H9 (cell line): ENCODE results near the gene TMEM108. TPM values are rescaled to one million over a fixed set of nuclear protein-coding genes. Genes with fewer than 3 reads are reported as not detected.

ENCODE experiments used
- DNase-seq: peaks from one replicate; pipeline ENCODE4 v3.0.0-alpha.2; 2017
- H2AFZ ChIP-seq: one replicate; pipeline ENCODE4 v1.6.1; 2013; ENCODE audit warnings: mild to moderate bottlenecking, low read length, control low read depth, moderate library complexity
- H2AK5ac ChIP-seq: 2 replicates; pipeline ENCODE4 v1.6.1; 2013; ENCODE audit warnings: low read length, control low read depth, mixed read lengths; ENCODE audit not compliant: insufficient read length
- H2BK120ac ChIP-seq: one replicate; pipeline ENCODE4 v1.6.1; 2013; ENCODE audit warnings: low read depth, mild to moderate bottlenecking, low read length, control low read depth, inconsistent platforms; ENCODE audit not compliant: poor library complexity, severe bottlenecking
- H2BK12ac ChIP-seq: 2 replicates; pipeline ENCODE4 v1.6.1; 2013; ENCODE audit warnings: low read length, control low read depth, mixed read lengths, low read depth; ENCODE audit not compliant: insufficient read length
- H2BK15ac ChIP-seq: 2 replicates; pipeline ENCODE4 v1.6.1; 2013; ENCODE audit warnings: low read depth, low read length, control low read depth
- H2BK20ac ChIP-seq: one replicate; pipeline ENCODE4 v1.6.1; 2013; ENCODE audit warnings: low read depth, mild to moderate bottlenecking, low read length, control low read depth, inconsistent platforms; ENCODE audit not compliant: poor library complexity, severe bottlenecking
- H2BK5ac ChIP-seq: 2 replicates; pipeline ENCODE4 v1.6.1; 2013; ENCODE audit warnings: low read length, control low read depth, mixed read lengths; ENCODE audit not compliant: insufficient read length
- H3K14ac ChIP-seq: 2 replicates; pipeline ENCODE4 v1.6.1; 2013; ENCODE audit warnings: low read length, control low read depth; ENCODE audit not compliant: insufficient read depth
- H3K18ac ChIP-seq: 2 replicates; pipeline ENCODE4 v1.6.1; 2013; ENCODE audit warnings: low read depth, mild to moderate bottlenecking, mixed read lengths, low read length, control low read depth; ENCODE audit not compliant: insufficient read length
- H3K23ac ChIP-seq: 2 replicates; pipeline ENCODE4 v1.6.1; 2013; ENCODE audit warnings: low read length, control low read depth, mixed read lengths, low read depth; ENCODE audit not compliant: insufficient read length
- H3K23me2 ChIP-seq: 2 replicates; pipeline ENCODE4 v1.6.1; 2013; ENCODE audit warnings: low read depth, mild to moderate bottlenecking, mixed read lengths, low read length, control low read depth; ENCODE audit not compliant: insufficient read length, poor library complexity, severe bottlenecking
- H3K27ac ChIP-seq: 2 replicates; pipeline ENCODE4 v1.5.1; 2013; ENCODE audit warnings: low read length, control low read depth, mixed read lengths, low read depth; ENCODE audit not compliant: insufficient read length
- H3K27me3 ChIP-seq: 2 replicates; pipeline ENCODE4 v1.6.1; 2013; ENCODE audit warnings: low read length, control low read depth, inconsistent platforms; ENCODE audit not compliant: insufficient read depth
- H3K4ac ChIP-seq: 2 replicates; pipeline ENCODE4 v1.6.1; 2013; ENCODE audit warnings: low read depth, mild to moderate bottlenecking, control low read depth, inconsistent platforms, low read length, moderate library complexity
- H3K4me1 ChIP-seq: 2 replicates; pipeline ENCODE4 v1.6.1; 2013; ENCODE audit warnings: low read length, control low read depth, inconsistent platforms; ENCODE audit not compliant: insufficient read depth
- H3K4me2 ChIP-seq: 2 replicates; pipeline ENCODE4 v1.6.1; 2013; ENCODE audit warnings: low read length, control low read depth, mixed read lengths; ENCODE audit not compliant: insufficient read length, insufficient read depth
- H3K56ac ChIP-seq: 2 replicates; pipeline ENCODE4 v1.6.1; 2013; ENCODE audit warnings: low read depth, mild to moderate bottlenecking, mixed read lengths, low read length, control low read depth; ENCODE audit not compliant: insufficient read length
- H3K79me1 ChIP-seq: 2 replicates; pipeline ENCODE4 v1.6.1; 2013; ENCODE audit warnings: low read depth, mild to moderate bottlenecking, moderate library complexity, low read length, control low read depth, inconsistent platforms; ENCODE audit not compliant: insufficient read depth, poor library complexity, severe bottlenecking
- H3K79me2 ChIP-seq: 2 replicates; pipeline ENCODE4 v1.6.1; 2013; ENCODE audit warnings: low read length, control low read depth, inconsistent platforms; ENCODE audit not compliant: insufficient read depth
- H3K9ac ChIP-seq: 2 replicates; pipeline ENCODE4 v1.6.1; 2013; ENCODE audit warnings: low read length, control low read depth, mixed read lengths; ENCODE audit not compliant: insufficient read length; ENCODE audit errors: extremely low read depth
- H3K9me3 ChIP-seq: one replicate; pipeline ENCODE4 v1.6.1; 2013; ENCODE audit warnings: low read depth, low read length, inconsistent platforms; ENCODE audit not compliant: control insufficient read depth
- H3T11ph ChIP-seq: one replicate; pipeline ENCODE4 v1.6.1; 2013; ENCODE audit warnings: mild to moderate bottlenecking, low read length, control low read depth, inconsistent platforms
- H4K20me1 ChIP-seq: one replicate; pipeline ENCODE4 v1.6.1; 2013; ENCODE audit not compliant: control insufficient read depth, insufficient read length, insufficient read depth
- H4K5ac ChIP-seq: 2 replicates; pipeline ENCODE4 v1.6.1; 2013; ENCODE audit warnings: low read depth, mild to moderate bottlenecking, mixed read lengths, low read length, control low read depth; ENCODE audit not compliant: insufficient read length
- H4K8ac ChIP-seq: replicated peaks from 2 replicates; pipeline ENCODE4 v1.6.1; 2013; ENCODE audit warnings: low read length, control low read depth, mixed read lengths, low read depth; ENCODE audit not compliant: insufficient read length
- H4K91ac ChIP-seq: 2 replicates; pipeline ENCODE4 v1.6.1; 2013; ENCODE audit warnings: low read depth, mild to moderate bottlenecking, moderate library complexity, mixed read lengths, low read length, control low read depth; ENCODE audit not compliant: insufficient read length
- H3K27ac Mint-ChIP-seq, 3 experiments: 2 replicates in 2 of 3; 3 replicates in 1 of 3; pipeline ENCODE4 v1.8.0; 2020 to 2021; ENCODE audit warnings: mixed read lengths in 3 of 3, mild to moderate bottlenecking in 1 of 3, moderate library complexity in 1 of 3
- H3K27me3 Mint-ChIP-seq: 2 replicates; pipeline ENCODE4 v1.8.0; 2021; ENCODE audit warnings: low read depth, mild to moderate bottlenecking, moderate library complexity, mixed read lengths
- H3K36me3 Mint-ChIP-seq, 3 experiments: 2 replicates in 2 of 3; 3 replicates in 1 of 3; pipeline ENCODE4 v1.8.0; 2020 to 2021; ENCODE audit warnings: low read depth in 3 of 3, mixed read lengths in 3 of 3; ENCODE audit not compliant: insufficient read depth in 1 of 3
- H3K4me1 Mint-ChIP-seq, 2 experiments: 2 replicates each; pipeline ENCODE4 v1.8.0; 2020; ENCODE audit warnings: mixed read lengths in 2 of 2
- H3K4me3 Mint-ChIP-seq, 2 experiments: 2 replicates in 1 of 2; 3 replicates in 1 of 2; pipeline ENCODE4 v1.8.0; 2020 to 2021; ENCODE audit warnings: mild to moderate bottlenecking in 2 of 2, mixed read lengths in 2 of 2, moderate library complexity in 1 of 2
- H3K9me3 Mint-ChIP-seq, 2 experiments: 2 replicates in 1 of 2; 3 replicates in 1 of 2; pipeline ENCODE4 v1.8.0; 2020; ENCODE audit warnings: mild to moderate bottlenecking in 2 of 2, mixed read lengths in 2 of 2, moderate library complexity in 1 of 2
- CTCF ChIP-seq: fragments of 200-600 bp; sonication (generic); conservative IDR thresholded peaks from 3 replicates; pipeline ENCODE4 v1.8.0; 2021; ENCODE audit warnings: antibody characterized with exemption, mild to moderate bottlenecking
- WGBS: extraction: QIAGEN DNeasy Blood & Tissue Kit; methylation state at CpG from one replicate; pipeline ENCODE4 v1.1.7; 2013; ENCODE audit warnings: missing lambda C conversion rate, low lambda C conversion rate, mixed read lengths; ENCODE audit not compliant: insufficient read length; ENCODE audit errors: extremely low coverage; 5-methylcytosine and 5-hydroxymethylcytosine counted together
- total RNA-seq: library from RNA; stranded (reverse); gene quantifications from 2 replicates; pipeline ENCODE4 v1.2.1, GENCODE V29; 2021

TMEM108 gene
- total RNA-seq, 1 experiment from 2014 or later, result 5.0 TPM

- no peak overlapping the region for H3K14ac ChIP-seq
- Mint-ChIP-seq H3K27me3 (peaks cover 2% of the 10 kb centered on the region; the same call in 1 of the 2 replicates), H3K4me1 (no peaks in the 10 kb centered on the region), H3K4me3 (no peak overlapping the region), H3K9me3 (no peaks in the 10 kb centered on the region; a peak in 1 of 5 replicates), H3K36me3 (no peaks in the 10 kb centered on the region; a peak in 1 of 7 replicates), H3K27ac (no peak overlapping the region)
- no peaks in the 10 kb centered on the region for H3K79me1 ChIP-seq
- no peak overlapping the region for H3K4me2 ChIP-seq
- no peak overlapping the region for H2BK5ac ChIP-seq
- H4K8ac ChIP-seq, result no peak overlapping the region
- H2AK5ac ChIP-seq, result no peak overlapping the region
- no peak overlapping the region for H2BK15ac ChIP-seq
- no peak overlapping the region for H3K9ac ChIP-seq
- no peak overlapping the region for H3K4ac ChIP-seq
- no CpG with 5 or more reads among the region's 2 CpGs for WGBS
- H2AFZ ChIP-seq, result no peak overlapping the region
- DNase-seq, result no peak
- no peak overlapping the region for H2BK20ac ChIP-seq
- no peaks in the 10 kb centered on the region for H3K27me3 ChIP-seq
- no peak overlapping the region for H4K5ac ChIP-seq
- H3K79me2 ChIP-seq, result no peaks in the 10 kb centered on the region
- no peak for TF ChIP-seq CTCF
- no peaks in the 10 kb centered on the region for H4K20me1 ChIP-seq
- H3K23ac ChIP-seq, result no peak overlapping the region
- no peak overlapping the region for H2BK12ac ChIP-seq
- no peaks in the 10 kb centered on the region for H3K23me2 ChIP-seq
- H3T11ph ChIP-seq, result no peak overlapping the region
- H3K18ac ChIP-seq, result no peak overlapping the region
- H3K56ac ChIP-seq, result no peak overlapping the region
- no peak overlapping the region for H2BK120ac ChIP-seq
- no peak overlapping the region for H3K27ac ChIP-seq
- H3K4me1 ChIP-seq, result no peaks in the 10 kb centered on the region
- no peaks in the 10 kb centered on the region for H3K9me3 ChIP-seq
- no peak overlapping the region for H4K91ac ChIP-seq
Measured at GRCh38 chr3:133066026-133066425, 27.8 kb downstream of the TMEM108 start.
